Fibroblast of lung (primary cell): ENCODE data around the gene THOC3.
"Not testable (repeated sequence)": the region's sequence is repeated elsewhere in the genome, so short reads cannot be mapped to it uniquely, and the experiment has no call there.

Experiments
- EZH2 ChIP-seq: IDR thresholded peaks from 2 replicates; pipeline ENCODE4 v1.5.1; 2012; ENCODE audit warnings: low read length, control low read depth, mild to moderate bottlenecking; ENCODE audit errors: missing control alignments
- TF ChIP-seq, protein P1 (sequence below), 2 donors: IDR thresholded peaks in 1 of 2; conservative IDR thresholded peaks in 1 of 2; 1 replicate in 1 of 2; 2 replicates in 1 of 2; pipeline ENCODE4 v1.5.1; 2011 to 2012; ENCODE audit warnings: low read length in 2 of 2, control low read depth in 1 of 2, inconsistent platforms in 1 of 2, low read depth in 1 of 2, mild to moderate bottlenecking in 1 of 2

GRCh38 chr5:175943253-175943652 is 24.9 kb downstream of the THOC3 start:
- TF ChIP-seq, protein P1, sequence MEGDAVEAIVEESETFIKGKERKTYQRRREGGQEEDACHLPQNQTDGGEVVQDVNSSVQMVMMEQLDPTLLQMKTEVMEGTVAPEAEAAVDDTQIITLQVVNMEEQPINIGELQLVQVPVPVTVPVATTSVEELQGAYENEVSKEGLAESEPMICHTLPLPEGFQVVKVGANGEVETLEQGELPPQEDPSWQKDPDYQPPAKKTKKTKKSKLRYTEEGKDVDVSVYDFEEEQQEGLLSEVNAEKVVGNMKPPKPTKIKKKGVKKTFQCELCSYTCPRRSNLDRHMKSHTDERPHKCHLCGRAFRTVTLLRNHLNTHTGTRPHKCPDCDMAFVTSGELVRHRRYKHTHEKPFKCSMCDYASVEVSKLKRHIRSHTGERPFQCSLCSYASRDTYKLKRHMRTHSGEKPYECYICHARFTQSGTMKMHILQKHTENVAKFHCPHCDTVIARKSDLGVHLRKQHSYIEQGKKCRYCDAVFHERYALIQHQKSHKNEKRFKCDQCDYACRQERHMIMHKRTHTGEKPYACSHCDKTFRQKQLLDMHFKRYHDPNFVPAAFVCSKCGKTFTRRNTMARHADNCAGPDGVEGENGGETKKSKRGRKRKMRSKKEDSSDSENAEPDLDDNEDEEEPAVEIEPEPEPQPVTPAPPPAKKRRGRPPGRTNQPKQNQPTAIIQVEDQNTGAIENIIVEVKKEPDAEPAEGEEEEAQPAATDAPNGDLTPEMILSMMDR (conservative IDR thresholded peaks at IDR 0.05 in 1 of 2, IDR thresholded peaks at IDR 0.05 in 1 of 2; ENCODE audit: low read depth in 1 of 2, low read length in 2 of 2) = not testable (repeated sequence)
- TF ChIP-seq EZH2 = not testable (repeated sequence)
